Activated gamma-delta T cell treated with Interleukin-2 at 50 U/mL for 16 hours (primary cell): Measurements from ENCODE around the gene COMMD9.
"Not testable (repeated sequence)": the region's sequence is repeated elsewhere in the genome, so short reads cannot be mapped to it uniquely, and the experiment has no call there.

Experiments used
- DNase-seq: peaks from one replicate; pipeline ENCODE4 v3.0.0-alpha.2; 2020

COMMD9 gene

DNA sequence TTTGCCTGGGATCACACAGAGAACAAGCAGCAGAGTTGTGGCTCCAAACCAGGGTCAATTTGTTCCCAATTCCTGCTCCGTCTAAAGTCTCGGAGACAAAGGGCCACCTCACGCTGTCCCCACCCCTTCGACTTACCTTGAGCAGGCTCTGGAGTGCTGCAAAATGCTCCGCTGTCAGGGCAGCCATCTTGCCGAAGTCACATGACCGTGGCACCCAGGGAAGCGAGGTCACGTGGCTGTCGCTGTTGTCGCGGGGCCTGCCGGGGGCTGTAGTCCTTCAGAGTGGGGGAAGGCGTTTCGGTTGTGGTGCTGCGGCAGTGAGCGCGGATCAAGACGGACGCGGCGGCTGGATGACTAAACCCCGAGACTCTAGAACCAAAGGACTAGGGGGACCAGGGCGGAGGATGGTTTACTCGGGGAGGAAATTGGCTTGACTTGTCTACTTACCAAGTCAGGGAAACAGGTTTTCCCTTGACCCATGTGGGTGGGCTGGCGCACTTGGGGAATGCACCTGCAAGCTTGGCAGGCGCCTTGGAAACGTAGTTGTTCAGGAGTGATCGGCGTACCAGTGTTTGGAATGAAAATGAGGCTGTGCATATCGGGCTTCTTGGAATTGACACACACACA lies at the start of gene COMMD9:
Gene COMMD9, minus strand, starts transcription at position 199 of the 627 bp plus-strand sequence. Its CDS starts 12 bp downstream, at position 187.
- peak; percentile 92 for DNase-seq

DNA sequence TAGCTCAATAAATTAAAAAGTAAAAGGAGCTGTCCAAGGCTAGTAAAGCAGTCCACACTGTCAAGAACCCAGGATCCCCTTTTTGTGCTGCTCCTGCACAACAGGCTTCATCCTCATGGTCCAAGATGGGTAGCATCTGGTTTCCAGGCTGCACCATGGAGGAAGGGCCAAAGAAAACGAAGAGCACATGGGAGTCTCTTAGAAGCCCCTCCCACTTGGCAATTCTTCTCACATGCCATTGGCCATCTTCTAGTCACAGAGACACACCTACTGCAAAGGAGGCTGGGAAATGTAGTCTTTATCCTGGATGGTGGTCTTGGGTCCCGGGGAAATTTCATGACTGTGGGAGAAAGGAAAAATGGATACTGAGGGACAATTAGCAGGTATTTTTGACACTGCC lies 44.7 kb upstream of the COMMD9 start:
- DNase-seq = no peak

DNA sequence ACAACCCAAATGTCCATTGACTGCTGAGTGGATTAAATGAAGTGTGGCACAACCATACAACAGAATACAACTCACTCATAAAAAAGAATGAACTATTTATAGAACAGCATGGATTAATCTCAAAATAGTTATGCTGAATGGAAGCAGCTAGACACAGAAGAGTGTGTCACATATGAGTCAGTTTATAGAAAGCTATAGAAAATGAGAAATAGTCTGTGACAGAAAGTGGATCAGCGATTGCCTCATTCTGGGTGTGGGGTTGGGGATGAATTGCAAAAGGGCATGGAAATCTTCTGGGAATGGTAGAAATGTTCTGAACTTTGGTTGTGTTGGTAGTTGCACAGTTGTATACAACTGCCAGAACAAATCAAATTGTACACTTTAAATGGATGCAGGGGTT lies 44.2 kb upstream of the COMMD9 start:
- DNase-seq = no peak

DNA sequence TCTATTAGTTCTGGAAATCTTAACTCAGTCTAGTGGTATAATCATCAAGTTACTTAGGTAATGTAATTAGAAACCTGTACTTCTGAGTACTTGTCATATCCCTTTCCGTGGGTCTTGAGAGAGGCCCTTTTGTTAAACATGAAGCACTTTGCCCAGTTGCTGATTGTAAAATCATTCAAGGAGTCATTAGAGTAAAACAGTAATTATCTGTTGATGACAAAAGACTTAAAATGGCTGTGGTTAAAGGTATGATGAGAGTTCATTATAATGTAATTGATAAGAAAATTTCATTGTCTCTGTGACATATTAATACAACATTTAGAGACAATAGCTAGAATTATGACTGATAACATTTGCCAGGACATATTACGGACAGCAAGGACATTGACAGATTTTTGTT lies 41.2 kb upstream of the COMMD9 start:
- no peak for DNase-seq

DNA sequence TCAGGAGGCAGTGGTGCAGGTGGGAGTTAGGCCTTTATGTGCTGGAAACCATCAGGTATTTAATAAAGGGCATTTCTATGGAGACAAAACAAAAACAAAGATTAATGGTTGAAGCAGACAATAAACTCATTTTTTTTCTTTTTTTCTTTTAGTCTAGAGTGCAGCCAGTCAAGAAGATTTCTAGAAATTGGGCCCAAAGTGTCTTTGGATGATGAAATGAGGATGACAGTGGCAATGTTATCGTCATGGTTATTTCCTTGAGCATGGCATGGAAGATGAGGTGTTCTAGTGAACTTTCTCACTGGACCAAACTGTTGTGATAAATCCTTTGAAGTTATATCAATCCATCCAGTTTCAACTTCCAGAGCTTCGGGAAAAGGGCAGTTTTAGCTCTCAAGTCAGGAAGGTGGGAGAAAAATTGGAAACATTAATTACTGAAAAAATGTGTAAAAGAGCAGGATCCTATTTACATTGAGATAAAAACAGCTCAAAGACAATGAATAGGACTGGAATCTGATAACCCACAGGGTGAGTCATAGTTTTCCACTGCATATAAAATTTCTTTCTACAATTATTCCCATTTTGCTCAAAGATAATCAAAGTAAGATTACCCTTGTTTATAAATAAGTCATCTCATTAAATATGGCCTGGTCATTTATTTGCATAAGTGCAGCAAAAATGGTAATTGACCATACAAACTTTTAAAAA lies 39.9 kb upstream of the COMMD9 start:
- no peak for DNase-seq

DNA sequence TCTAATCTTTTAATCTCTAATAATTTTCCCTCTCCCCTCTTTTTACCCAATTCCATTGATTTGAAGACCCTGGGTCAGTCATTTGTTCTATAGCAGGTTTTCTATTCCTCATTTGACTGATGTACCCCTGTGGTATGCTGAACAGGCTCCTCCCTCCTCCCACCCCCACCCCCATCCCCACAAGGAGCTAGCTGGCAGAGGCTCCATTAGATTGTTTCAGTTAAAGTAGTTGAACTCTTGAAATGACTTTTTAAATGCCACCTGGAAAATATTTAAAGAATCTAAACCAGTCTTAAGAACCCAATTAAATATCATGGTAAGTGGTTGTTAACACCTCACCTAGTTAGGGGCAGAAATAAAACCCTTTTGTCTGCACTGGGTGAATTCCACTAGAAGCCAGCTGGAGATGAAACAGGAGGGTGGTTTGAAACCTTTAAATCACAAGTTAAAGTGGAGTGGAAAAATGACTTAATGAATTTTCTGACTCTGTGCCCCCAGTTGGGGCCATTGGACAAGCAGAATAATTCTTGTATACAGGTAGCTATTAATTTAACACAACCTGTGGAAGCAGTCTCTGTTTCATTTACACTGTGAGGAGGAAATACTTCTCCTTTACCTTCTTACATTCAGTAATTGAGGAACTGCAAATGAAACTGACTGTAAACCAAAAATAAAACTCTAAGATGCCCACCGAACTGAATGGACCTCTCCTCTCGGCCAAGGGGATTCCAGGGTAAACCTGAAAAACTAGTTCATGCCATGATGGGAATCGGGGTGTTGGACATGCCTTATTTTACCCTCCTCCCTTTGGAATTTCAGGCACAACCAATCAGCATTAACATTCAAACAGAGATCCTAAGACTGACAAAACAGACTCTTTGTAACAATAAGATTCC lies 37.5 kb upstream of the COMMD9 start:
- DNase-seq = no peak

DNA sequence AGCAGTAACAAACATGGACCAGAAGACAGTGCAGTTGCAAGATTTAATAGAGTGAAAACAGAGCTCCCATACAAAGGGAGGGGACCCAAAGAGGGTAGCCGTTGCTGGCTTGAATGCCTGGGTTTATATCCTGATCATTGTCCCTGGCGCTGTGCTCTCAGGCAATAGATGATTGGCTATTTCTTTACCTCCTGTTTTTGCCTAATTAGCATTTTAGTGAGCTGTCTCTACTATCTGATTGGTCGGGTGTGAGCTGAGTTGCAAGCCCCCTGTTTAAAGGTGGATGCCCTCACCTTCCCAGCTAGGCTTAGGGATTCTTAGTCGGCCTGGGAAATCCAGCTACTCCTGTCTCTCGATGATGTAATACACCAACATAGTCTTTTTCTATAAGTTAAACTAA lies 36.2 kb upstream of the COMMD9 start:
- not testable (repeated sequence) for DNase-seq

DNA sequence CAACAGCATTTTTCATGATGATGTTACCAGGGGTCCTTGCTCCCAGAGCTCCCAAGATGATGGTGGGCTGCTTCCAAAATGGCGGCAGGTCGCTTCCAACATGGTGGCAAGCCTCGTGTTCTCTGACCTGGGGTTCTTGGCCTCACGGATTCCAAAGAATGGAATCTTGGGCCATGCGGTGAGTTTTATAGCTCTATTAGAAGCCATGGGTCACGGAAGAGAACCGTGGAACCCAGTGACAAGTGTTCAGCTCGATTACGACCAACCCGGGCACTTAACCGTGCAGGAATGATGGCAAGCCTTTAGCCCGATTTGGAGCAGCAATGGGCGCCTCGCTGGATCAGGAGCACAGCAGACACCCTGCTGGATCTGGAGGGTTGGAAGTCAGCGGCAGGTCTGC lies 35.7 kb upstream of the COMMD9 start:
- not testable (repeated sequence) for DNase-seq

DNA sequence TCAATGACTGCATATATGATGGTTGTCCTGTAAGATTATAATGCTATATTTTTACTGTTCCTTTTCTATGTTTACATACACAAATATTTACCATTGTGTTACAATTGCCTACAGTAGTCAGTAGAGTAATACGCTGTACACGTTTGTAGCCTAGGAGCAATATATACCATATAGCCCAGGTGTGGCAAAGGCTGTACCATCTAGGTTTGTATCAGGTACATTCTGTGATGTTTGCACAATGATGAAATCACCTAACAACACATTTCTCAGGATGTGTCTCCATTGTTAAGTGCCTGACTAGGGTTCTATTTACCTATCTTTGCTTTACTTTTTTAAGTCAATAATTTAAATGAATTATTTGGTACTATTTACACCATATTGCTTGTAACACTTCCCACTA lies 28.8 kb upstream of the COMMD9 start:
- DNase-seq = no peak

DNA sequence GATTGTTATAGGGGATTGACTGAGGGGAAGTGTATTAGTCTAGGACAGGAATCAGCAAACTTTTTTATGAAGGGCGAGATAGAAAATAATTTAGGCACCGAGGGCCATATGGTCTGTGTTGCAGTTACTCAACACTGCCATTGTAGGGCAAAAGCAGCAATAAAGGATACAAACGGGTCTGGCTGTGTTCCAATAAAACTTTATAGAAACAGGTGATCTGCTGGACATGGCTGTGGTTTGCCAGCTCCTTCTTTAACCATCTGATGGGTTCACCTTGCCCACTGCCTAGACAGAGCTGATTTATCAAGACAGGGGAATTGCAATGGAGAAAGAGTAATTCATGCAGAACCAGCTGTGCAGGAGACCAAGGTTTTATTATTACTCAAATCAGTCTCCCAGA lies 26.8 kb upstream of the COMMD9 start:
- DNase-seq = no peak

DNA sequence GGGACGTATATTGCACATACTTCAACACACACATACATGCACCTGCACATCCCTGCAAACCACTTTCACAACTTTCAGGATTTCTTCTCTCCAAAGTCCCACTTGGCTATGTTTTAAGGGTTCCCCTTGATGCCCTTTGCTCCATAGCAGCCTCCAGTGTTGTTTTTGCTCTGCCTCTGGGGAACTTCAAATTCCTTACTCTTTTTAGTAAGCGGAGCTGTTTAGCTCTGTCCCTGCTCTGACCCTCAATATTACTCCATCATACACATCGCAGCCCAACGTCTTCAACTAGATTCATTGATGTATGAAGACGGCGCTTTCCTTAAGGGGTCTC lies 25.2 kb upstream of the COMMD9 start:
- no peak for DNase-seq

DNA sequence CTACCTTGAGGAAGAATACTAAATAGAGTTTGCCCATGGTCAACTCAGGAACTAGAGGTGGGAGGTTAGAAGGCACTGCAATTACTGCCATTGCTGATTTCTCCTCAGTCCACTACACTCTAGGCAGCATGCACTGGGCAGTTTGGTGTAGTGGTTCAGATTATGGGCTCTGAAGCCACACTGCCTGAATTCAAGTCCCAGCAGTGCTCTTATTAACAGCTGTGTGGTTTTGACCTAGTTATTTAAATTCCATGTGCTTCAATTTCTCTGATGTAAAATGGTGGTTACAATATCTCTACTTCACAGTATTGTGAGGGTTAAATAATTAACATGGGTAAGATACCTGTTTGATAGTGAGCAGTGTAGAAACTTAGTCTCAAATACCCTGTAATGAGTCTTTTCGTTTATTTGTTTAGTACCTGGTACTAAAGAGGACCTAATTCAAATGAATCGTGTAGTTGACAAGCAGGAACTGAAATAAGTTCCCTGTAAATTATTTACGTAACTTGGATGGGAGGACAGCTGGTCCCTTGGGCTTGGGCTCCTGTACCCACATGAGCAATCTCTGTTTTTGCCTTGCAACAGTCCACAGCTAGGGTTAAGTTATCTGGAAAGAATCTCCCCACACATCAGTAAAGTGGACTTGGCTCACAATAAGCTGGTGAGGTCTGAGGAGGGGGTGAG lies 24.7 kb upstream of the COMMD9 start:
- no peak for DNase-seq

DNA sequence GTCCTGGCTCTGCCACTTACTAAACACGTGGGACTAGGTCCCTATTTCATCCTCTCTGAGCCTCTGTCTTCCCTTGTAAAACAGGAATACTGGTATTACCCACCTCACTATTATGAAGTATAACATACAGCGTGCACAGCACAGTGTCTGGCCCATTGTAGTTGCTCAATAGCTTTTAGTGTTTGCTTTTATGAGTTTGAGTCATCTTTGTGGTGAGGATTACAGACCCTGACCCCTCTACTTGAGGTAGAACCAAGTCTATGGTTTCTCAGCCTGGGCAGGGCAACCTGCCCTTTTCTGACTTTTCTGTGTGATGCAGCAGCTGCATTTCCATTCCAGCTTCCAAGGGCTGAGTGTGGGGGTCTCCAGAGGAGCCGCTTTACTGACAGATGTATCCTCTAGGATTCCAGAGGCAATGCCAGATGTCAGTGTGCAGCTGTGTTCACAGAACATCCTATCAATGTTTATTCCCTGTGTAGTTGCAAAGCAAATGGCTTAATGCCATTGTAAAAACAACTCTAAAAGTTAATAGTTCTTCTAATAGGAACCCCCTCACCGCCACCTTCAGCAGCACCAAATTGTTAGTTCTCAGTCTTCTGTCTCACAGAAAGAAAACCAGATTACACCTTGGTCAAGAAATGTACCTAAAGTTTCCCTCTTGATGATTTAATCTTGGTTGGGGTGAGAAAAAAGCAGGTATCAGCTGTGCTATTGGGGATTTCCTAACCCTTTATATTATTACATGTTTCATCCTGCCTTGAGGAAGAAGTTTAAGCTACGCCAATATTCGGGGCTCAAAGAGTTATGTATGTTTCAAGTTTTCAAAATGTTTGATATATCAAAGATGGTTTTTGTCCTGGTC lies 23.6 kb upstream of the COMMD9 start:
- no peak for DNase-seq

DNA sequence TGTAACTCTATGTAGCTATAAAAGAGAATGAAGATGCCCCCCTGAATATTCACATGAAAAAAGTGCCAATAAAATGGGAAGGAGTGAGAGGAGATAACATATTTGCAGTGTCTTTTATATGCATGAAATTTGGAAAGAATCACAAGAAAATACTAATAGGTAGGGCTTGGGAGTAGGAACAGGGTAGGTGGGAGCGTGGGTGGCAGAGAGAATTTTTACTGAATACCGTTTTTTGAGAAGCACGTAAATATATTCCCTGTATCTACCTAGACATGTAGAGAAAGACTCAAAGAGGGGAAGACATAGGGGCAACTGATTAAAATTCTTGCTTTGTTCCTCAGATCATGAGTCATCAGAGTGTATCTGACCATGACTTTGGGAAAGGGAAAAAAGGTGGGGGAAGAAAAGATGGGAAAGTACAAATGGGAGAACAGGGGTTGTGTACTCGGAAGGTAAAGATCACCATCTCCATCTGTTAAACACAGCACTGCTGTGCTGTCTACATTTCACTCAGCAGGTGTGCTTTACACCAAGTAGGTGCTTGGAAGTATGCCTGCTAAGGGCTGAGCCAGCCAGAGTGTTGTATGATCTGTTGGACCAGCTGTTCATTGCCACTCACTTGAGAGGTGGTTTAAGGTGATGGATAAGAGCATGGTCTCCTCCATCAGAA lies 22.8 kb upstream of the COMMD9 start:
- no peak for DNase-seq

DNA sequence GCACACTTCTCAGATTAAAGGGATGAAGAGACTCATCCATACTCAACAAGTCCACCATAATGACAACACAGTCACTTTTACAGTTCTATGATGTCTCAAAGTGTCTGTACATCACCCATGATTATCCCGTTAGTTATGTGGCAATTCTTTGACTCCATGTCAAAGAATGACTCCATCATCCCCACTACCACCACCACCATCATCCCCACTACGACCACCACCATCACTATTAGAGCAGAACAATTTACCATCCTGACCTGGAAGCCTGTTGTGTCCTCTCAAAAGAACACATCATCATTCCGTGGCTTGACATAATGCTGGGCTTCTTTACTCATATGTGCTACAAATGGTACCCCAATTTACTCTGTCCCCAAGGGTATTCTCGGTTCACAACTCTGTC lies 20.6 kb upstream of the COMMD9 start:
- no peak for DNase-seq

DNA sequence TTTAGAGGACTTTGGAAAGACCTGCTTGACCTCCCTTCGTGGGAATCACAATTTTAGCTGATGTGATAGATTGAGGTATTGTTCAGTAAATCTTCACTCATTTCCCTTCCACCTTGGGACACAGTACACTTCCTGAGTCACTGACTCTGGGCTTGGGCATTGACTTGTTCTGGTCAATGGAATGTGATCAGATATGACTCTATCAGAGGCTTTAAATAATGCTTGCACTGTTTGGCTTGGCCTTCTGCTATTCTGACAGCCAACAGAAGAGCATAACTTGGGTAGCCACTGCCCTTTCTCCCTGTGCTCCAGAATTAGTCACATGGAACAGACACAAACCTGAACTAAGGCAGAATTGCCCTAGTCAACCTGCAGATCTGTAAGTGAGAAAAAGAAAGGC lies 19.4 kb upstream of the COMMD9 start:
- DNase-seq = no peak

DNA sequence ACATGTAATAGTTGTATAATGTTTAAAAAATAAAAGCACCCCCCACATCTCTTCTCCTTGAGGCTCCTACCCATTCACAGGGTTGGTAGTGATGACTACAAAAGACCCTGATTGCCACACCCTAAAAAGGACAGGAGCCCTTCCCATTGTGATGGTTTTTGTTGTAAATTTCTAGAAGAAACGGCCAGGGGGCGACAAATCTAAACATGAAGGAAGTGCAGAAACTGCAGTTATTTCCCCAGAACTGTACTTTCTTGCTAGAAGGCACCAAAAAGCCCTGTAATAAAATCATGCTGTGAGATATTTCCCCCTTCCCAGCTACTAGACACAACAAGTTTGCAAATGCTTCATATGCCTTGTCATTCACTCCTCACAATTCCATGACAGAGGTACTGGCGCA lies 17.7 kb upstream of the COMMD9 start:
- peak; percentile 22 for DNase-seq

DNA sequence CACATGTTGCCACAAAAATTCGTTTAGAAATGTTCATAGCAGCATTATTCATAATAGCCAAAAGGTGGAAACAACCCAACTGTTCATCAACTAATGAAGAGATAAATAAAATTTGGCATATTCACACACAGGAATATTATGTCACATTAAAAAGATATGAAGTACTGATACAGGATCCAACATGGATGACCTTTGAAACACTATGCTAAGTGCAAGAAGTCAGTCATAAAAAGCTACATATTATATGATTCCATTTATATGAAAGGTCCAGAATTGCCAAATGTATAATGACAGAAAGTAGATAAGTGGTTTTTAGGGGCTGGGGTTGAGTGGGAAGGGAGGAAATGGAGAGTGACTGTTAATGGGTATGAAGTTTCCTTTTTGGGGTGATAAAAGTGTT lies 15.8 kb upstream of the COMMD9 start:
- DNase-seq = no peak

DNA sequence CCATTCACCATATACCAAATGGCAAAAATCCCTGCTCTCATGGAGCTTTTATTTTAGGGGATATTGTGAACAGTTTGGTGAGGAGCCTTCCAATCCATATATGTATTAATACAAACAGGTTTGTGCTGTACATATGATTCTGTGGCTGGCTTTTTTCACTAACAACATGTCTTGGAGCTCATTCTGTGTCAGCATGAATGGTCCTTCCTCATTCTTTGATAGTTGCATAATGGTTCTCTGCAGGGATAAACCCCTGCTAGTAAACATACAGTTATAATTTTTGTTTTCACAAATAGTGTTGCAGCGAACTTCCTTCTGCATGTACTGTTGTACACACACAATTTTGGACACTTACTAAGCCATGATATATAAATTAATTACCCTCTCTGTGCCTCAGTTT lies 15.1 kb upstream of the COMMD9 start:
- no peak for DNase-seq

DNA sequence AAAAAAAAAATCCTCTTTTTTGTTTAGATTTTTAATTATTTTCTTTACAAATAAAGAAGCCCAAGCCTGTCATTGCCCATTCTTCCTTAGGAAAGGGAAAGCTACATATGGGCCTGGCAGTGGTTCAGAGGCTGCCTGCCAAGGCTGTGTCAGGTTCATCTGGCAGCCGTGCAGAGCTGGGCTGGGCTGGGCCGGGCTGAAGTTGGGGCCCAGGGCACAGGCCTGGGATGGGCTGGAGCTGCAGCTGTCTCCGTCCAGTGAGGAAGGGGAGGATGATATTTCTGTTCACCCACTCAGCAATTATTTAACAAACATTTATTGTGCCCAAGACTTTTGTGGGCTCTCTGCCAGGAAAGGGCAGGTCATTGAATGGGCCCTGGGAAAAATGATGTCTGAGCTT lies 11.4 kb upstream of the COMMD9 start:
- no peak for DNase-seq

DNA sequence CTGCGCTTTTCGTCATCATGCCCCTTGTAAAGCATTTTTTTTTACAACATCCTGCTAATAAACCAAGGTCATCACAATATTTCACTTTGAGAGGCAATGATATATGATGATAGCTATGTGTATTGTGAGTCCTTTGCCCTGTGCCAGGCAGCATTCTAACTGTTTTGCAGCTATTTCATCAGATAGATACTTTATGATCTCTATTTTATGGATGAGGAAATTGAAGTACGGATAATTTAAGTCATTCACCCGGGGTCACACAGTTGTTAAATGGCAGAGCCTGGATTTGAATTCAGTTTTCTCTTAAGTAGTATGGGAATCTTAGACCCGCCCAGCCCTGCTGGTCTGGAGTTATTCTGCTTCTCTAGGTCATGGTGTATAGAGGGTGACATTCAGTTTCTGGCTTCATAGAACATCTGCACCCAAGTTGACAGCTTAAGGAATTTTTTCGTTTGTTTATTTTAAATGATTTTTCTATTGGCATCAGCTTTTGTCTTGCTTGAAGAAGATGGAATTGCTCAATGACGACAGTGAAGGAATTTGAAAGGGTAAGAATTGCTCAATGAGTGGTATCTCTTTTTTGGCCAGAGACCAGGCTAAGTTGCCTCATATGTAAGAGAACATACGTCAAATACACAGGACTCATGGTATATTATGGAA lies 7.8 kb upstream of the COMMD9 start:
- DNase-seq = no peak
